SW 1271 (cell line): ENCODE results near the gene PTPN2.

Experiments used
- DNase-seq, 2 experiments: peaks; one replicate each; lab custom pipeline; 2025; lab: John Stamatoyannopoulos, UW

PTPN2 gene

DNA sequence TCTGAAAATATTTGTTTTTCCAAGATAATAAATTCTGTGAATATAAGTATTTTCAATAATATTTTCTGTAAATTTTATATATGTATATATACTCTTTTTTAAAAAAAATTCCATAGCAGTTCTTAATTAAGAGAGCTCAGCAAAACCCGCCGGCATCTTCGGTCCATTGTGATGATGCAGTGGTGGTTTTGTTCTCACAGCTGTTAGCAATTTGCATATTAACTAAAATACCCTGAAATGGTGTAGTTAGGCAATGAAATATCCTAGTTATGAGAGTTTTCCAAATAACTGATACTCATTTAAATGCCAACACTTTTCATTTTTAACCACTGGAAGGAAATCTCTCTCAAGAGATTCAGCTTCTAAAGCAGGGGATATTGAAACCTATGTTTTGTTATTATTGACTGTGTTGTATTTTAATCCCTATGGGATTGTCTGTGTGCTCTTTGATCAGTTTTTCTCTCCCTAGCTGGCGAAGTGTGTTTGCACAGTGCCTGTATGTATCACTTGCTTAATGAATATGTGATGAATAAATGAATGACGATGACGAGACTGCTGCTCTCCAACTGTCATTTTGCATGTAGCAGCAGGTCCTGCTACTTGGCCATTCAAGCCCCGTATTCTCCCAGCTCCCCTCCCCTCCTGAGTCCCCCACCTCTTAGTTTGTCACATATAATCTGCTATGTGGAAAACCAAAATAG is 138.8 kb downstream of the PTPN2 start:
- DNase-seq, result no peak

DNA sequence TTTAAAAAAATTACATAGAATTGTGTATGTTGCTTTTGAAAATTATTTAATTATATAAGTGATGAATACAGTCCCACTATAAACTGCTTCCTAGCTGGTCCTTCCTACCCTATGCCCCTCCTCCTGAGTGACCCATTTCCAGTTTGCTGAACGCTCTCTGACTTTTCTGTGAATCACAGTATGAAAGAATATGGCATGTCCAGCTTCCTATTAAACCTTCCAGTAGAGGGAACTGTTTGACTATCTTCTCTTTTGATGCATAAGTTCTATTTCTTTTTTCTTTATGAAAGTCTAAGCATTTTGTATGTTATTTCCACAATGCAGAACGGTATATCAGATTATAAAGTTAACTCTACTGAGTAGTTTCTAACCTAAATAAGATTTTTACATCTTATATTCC is 139.9 kb downstream of the PTPN2 start:
- DNase-seq, result peak; percentile 24 to 69

DNA sequence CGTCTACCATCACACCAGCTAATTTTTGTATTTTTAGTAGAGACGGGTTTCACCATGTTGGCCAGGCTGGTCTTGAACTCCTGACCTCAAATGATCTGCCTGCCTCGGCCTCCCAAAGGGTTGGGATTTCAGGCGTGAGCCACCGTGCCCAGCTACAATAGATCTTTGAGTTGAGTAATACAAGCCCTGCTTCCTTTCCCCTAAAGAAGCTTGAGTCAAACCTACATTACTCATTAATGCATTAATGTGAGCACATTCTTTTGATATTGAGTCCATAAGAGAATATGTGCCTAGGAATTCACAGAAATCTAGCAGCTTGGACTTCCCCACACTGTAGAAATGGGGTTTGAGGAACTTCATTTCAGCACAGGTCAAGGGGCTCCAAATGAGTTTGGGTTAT is 141.6 kb downstream of the PTPN2 start:
- no peak for DNase-seq
